Endothelial cell of umbilical vein (primary cell): ENCODE data around the gene ZIM2. TPM values are rescaled to one million over a fixed set of nuclear protein-coding genes. Genes with fewer than 3 reads are reported as not detected.

Experiments used
- BruUV-seq: library from RNA; stranded (reverse); fragments of 400-500 nt; replicated peaks from 2 replicates; lab custom pipeline; 2021; lab: Mats Ljungman, UMichigan
- CTCF ChIA-PET: fragments of 300-600, 350-600 bp; sonication (Branson Sonifier 250); formaldehyde crosslinking; loops from one replicate; lab custom pipeline; 2021; ENCODE audit warnings: antibody characterized with exemption, inconsistent platforms; lab: Charles Lee
- POLR2A ChIA-PET: fragments of 300-600, 350-600 bp; sonication (Branson Sonifier 250); formaldehyde crosslinking; loops from one replicate; lab custom pipeline; 2021; ENCODE audit warnings: antibody characterized with exemption, inconsistent platforms; lab: Charles Lee
- DNase-seq: peaks from one replicate; pipeline ENCODE4 v3.0.0-alpha.2; 2011; ENCODE audit warnings: low read depth, low spot score
- FAIRE-seq: peaks from 2 replicates; lab custom pipeline; 2011; peaks lifted over from hg19 to GRCh38; lab: Jason Lieb, UNC
- H2AFZ ChIP-seq: 2 replicates; pipeline ENCODE4 v1.6.0; 2012; ENCODE audit warnings: low read depth, low read length, control low read depth, inconsistent platforms
- H3K27ac ChIP-seq: 2 replicates; pipeline ENCODE4 v1.5.1; 2011; ENCODE audit warnings: low read depth, mild to moderate bottlenecking, control low read depth, low read length, moderate library complexity; ENCODE audit not compliant: insufficient read depth
- H3K27me3 ChIP-seq, 2 experiments: 2 replicates each; pipeline versions ENCODE4 v1.6.0 to v1.6.1; 2011; ENCODE audit warnings: low read length in 2 of 2, mixed read lengths in 1 of 2; ENCODE audit not compliant: control insufficient read depth in 2 of 2, insufficient read depth in 2 of 2
- H3K36me3 ChIP-seq, 2 experiments: 2 replicates in 1 of 2; 3 replicates in 1 of 2; pipeline ENCODE4 v1.5.1; 2011; ENCODE audit warnings: low read length in 2 of 2, mild to moderate bottlenecking in 1 of 2, moderate library complexity in 1 of 2; ENCODE audit not compliant: control insufficient read depth in 2 of 2, insufficient read depth in 2 of 2; ENCODE audit errors: extremely low read depth in 1 of 2
- H3K4me1 ChIP-seq: 3 replicates; pipeline ENCODE4 v1.5.1; 2011; ENCODE audit warnings: mild to moderate bottlenecking, low read length; ENCODE audit not compliant: control insufficient read depth, insufficient read depth; ENCODE audit errors: extremely low read depth
- H3K4me2 ChIP-seq: 2 replicates; pipeline ENCODE4 v1.6.1; 2011; ENCODE audit warnings: low read length, control low read depth, mixed read lengths; ENCODE audit not compliant: insufficient read depth
- H3K4me3 ChIP-seq, 3 experiments: fragments of 200-600 bp in 1 of 3; sonication (generic), shearing (Covaris generic) in 1 of 3; replicated peaks in 1 of 3; 2 replicates each; pipeline ENCODE4 v1.5.1; 2011 to 2016; ENCODE audit warnings: control low read depth in 3 of 3, low read length in 3 of 3, mild to moderate bottlenecking in 2 of 3, inconsistent platforms in 1 of 3, low read depth in 1 of 3, moderate library complexity in 1 of 3; ENCODE audit not compliant: insufficient read depth in 1 of 3
- H3K79me2 ChIP-seq: 2 replicates; pipeline ENCODE4 v1.6.0; 2012; ENCODE audit warnings: low read length, inconsistent platforms; ENCODE audit not compliant: control insufficient read depth, insufficient read depth
- H3K9ac ChIP-seq: replicated peaks from 2 replicates; pipeline ENCODE3; 2011; ENCODE audit warnings: low read length, control low read depth; ENCODE audit not compliant: insufficient read depth; ENCODE audit errors: extremely low read depth
- H3K9me1 ChIP-seq: replicated peaks from 3 replicates; pipeline ENCODE4 v1.6.0; 2011; ENCODE audit warnings: mild to moderate bottlenecking, low read length; ENCODE audit not compliant: control insufficient read depth, insufficient read depth; ENCODE audit errors: extremely low read depth
- H3K9me3 ChIP-seq: replicated peaks from 2 replicates; pipeline ENCODE4 v1.5.1; 2012; ENCODE audit warnings: low read length, inconsistent platforms; ENCODE audit not compliant: control insufficient read depth, insufficient read depth
- H4K20me1 ChIP-seq: replicated peaks from 2 replicates; pipeline ENCODE3; 2011; ENCODE audit warnings: mild to moderate bottlenecking, low read length; ENCODE audit not compliant: control insufficient read depth, insufficient read depth; ENCODE audit errors: extremely low read depth
- CTCF ChIP-seq, 2 donors: IDR thresholded peaks; 1 replicate in 1 of 2; 2 replicates in 1 of 2; pipeline ENCODE4 v1.5.1; 2011; ENCODE audit warnings: low read length in 2 of 2, mild to moderate bottlenecking in 2 of 2, moderate library complexity in 2 of 2, control low read depth in 1 of 2, inconsistent platforms in 1 of 2, low read depth in 1 of 2; ENCODE audit not compliant: insufficient read depth in 1 of 2; ENCODE audit errors: extremely low read depth in 1 of 2
- EZH2 ChIP-seq: IDR thresholded peaks from 2 replicates; pipeline ENCODE4 v1.6.1; 2012; ENCODE audit warnings: borderline replicate concordance, low read depth, mild to moderate bottlenecking, moderate library complexity, low read length, inconsistent platforms; ENCODE audit not compliant: severe bottlenecking
- FOS ChIP-seq: IDR thresholded peaks from 2 replicates; pipeline ENCODE4 v1.6.1; 2011; ENCODE audit warnings: mild to moderate bottlenecking, low read length, moderate library complexity, borderline replicate concordance; ENCODE audit not compliant: insufficient read depth
- GATA2 ChIP-seq: IDR thresholded peaks from 2 replicates; pipeline ENCODE4 v1.7.0; 2011; ENCODE audit warnings: low read depth, mild to moderate bottlenecking, moderate library complexity, mixed read lengths, low read length; ENCODE audit not compliant: insufficient read length, insufficient read depth
- JUN ChIP-seq: IDR thresholded peaks from 2 replicates; pipeline ENCODE4 v1.6.1; 2011; ENCODE audit warnings: borderline replicate concordance, low read depth; ENCODE audit not compliant: insufficient read length, insufficient read depth
- MAX ChIP-seq: IDR thresholded peaks from 2 replicates; pipeline ENCODE4 v1.6.1; 2011; ENCODE audit not compliant: insufficient read depth, insufficient read length
- MYC ChIP-seq: IDR thresholded peaks from one replicate; pipeline ENCODE4 v1.6.1; 2011; ENCODE audit warnings: mild to moderate bottlenecking, low read depth, low read length
- POLR2A ChIP-seq: IDR thresholded peaks from 2 replicates; pipeline ENCODE4 v1.6.1; 2012; ENCODE audit warnings: low read depth, mild to moderate bottlenecking, control low read depth, low read length
- POLR2AphosphoS5 ChIP-seq: IDR thresholded peaks from 2 replicates; pipeline ENCODE4 v1.6.1; 2012; ENCODE audit warnings: low read depth, mild to moderate bottlenecking, control low read depth, low read length, moderate library complexity; ENCODE audit not compliant: insufficient read depth
- dilution Hi-C: fragments of 300-500 bp; cut with MboI; formaldehyde crosslinking; loops from one replicate; pipeline ENCODE4 v1.15.0; 2019; ENCODE audit warnings: low sequenced_read_pairs; ENCODE audit not compliant: extremely low pct_ligation_motif_present
- intact Hi-C: fragments of 100-400 bp; cut with micrococcal nuclease; formaldehyde crosslinking; loops from one replicate; pipeline ENCODE4 v1.10.0; 2022
- polyA plus RNA-seq, 4 experiments: library from polyadenylated mRNA; depleted of rRNA in 3 of 4; stranded (reverse) in 3 of 4; unstranded in 1 of 4; fragments of >200 nt; gene quantifications; 2 replicates each; pipeline versions ENCODE4 v1.2.1 to v1.2.3, GENCODE V29; 2011 to 2012; ENCODE audit warnings: missing spikeins in 1 of 4
- total RNA-seq: library from RNA; stranded (reverse); gene quantifications from 2 replicates; pipeline ENCODE4 v1.2.3, GENCODE V29; 2021

ZIM2 gene
- total and polyA plus RNA-seq, 2 donors (not counting 3 experiments of a cell fraction or from before 2014, with no cell fraction given), result not detected

GRCh38 chr19:56839652-56840450, 675 bp downstream of the ZIM2 start:
- H2AFZ ChIP-seq, result no peak overlapping the region
- peak; percentile 2 for DNase-seq
- CTCF ChIA-PET, result no interaction called here

GRCh38 chr19:56838909-56839651, 1.4 kb downstream of the ZIM2 start:
- TF ChIP-seq GATA2, result no peak
- no peak for TF ChIP-seq MYC
- no peak for TF ChIP-seq MAX
- TF ChIP-seq POLR2AphosphoS5, result no peak
- no peak for TF ChIP-seq POLR2A
- TF ChIP-seq FOS, result no peak
- TF ChIP-seq EZH2, result no peak
- no peak for TF ChIP-seq CTCF (IDR thresholded peaks at IDR 0.05; ENCODE audit: extremely low read depth in 1 of 2, insufficient read depth in 1 of 2, low read depth in 1 of 2, low read length in 2 of 2)
- TF ChIP-seq JUN, result no peak
- no peaks in the 10 kb centered on the region for H3K9me3 ChIP-seq
- no TSS peak for BruUV-seq
- ChIA-PET POLR2A (no interaction called here), CTCF (no interaction called here)
- FAIRE-seq (no peak), DNase-seq (peak; percentile 16)
- H2AFZ ChIP-seq, result no peak overlapping the region
- H3K9ac ChIP-seq, result no peak overlapping the region
- intact Hi-C loops (no loop called here), dilution Hi-C loops (no loop called here)
- H3K27ac ChIP-seq, result no peak overlapping the region
- H3K4me2 ChIP-seq, result no peak overlapping the region
- H3K4me3 ChIP-seq, result no peak overlapping the region
- H3K4me1 ChIP-seq, result no peaks in the 10 kb centered on the region
- H3K79me2 ChIP-seq, result no peaks in the 10 kb centered on the region
- H3K9me1 ChIP-seq, result no peaks in the 10 kb centered on the region
- no peaks in the 10 kb centered on the region for H3K27me3 ChIP-seq
- H3K36me3 ChIP-seq, result no peaks in the 10 kb centered on the region
- H4K20me1 ChIP-seq, result no peaks in the 10 kb centered on the region

More at GRCh38 chr19:56839652-56840450, 675 bp downstream of the ZIM2 start:
- no peaks in the 10 kb centered on the region for H3K9me3 ChIP-seq
- no peak for FAIRE-seq
- no peaks in the 10 kb centered on the region for H3K79me2 ChIP-seq
- H3K9me1 ChIP-seq, result no peaks in the 10 kb centered on the region
- dilution Hi-C loops, result no loop called here
- no peak overlapping the region for H3K4me3 ChIP-seq
- H3K27me3 ChIP-seq, result no peaks in the 10 kb centered on the region
- H3K36me3 ChIP-seq, result no peaks in the 10 kb centered on the region
- POLR2A ChIA-PET, result no interaction called here
- no peak overlapping the region for H3K4me2 ChIP-seq
- no peak for TF ChIP-seq FOS
- no peak for TF ChIP-seq MAX
- no peak for TF ChIP-seq JUN
- H3K9ac ChIP-seq, result no peak overlapping the region
- no peaks in the 10 kb centered on the region for H3K4me1 ChIP-seq
- no peak overlapping the region for H3K27ac ChIP-seq
- intact Hi-C loops, result no loop called here
- no TSS peak for BruUV-seq
- no peaks in the 10 kb centered on the region for H4K20me1 ChIP-seq
